ENCODE measurements around the gene PRG3.
"Not testable (repeated sequence)": the region's sequence is repeated elsewhere in the genome, so short reads cannot be mapped to it uniquely, and the experiment has no call there.

Gene PRG3

GRCh38 chr11:57407941-57408475 lies 27.1 kb upstream of the PRG3 start:
- DNase-seq, result no peak

- no peak for DNase-seq
Observed at GRCh38 chr11:57407010-57407920, 26.3 kb upstream of the PRG3 start.

- DNase-seq, result no peak
Observed at GRCh38 chr11:57406337-57406904, 25.5 kb upstream of the PRG3 start.

- DNase-seq, result no peak
Observed at GRCh38 chr11:57405271-57405860, 24.4 kb upstream of the PRG3 start.

GRCh38 chr11:57403802-57404147 lies 22.8 kb upstream of the PRG3 start:
- DNase-seq, result no peak

- not testable (repeated sequence) for DNase-seq
Observed at GRCh38 chr11:57403003-57403801, 22.3 kb upstream of the PRG3 start.

GRCh38 chr11:57402188-57403002 lies 21.4 kb upstream of the PRG3 start:
- no peak for DNase-seq

GRCh38 chr11:57399972-57400578 lies 19.1 kb upstream of the PRG3 start:
- DNase-seq, result no peak

- no peak for DNase-seq
Observed at GRCh38 chr11:57399221-57399620, 18.3 kb upstream of the PRG3 start.

GRCh38 chr11:57397394-57397990 lies 16.5 kb upstream of the PRG3 start:
- no peak for DNase-seq

GRCh38 chr11:57396744-57397143 lies 15.8 kb upstream of the PRG3 start:
- no peak for DNase-seq

- no peak for DNase-seq
Observed at GRCh38 chr11:57395905-57396623, 15.1 kb upstream of the PRG3 start.

- DNase-seq, result no peak
Observed at GRCh38 chr11:57394203-57394965, 13.4 kb upstream of the PRG3 start.

GRCh38 chr11:57392763-57393105 lies 11.8 kb upstream of the PRG3 start:
- DNase-seq, result no peak

GRCh38 chr11:57392066-57392762 lies 11.3 kb upstream of the PRG3 start:
- DNase-seq, result no peak

- DNase-seq, result no peak
Observed at GRCh38 chr11:57391539-57391938, 10.6 kb upstream of the PRG3 start.

- no peak for DNase-seq
Observed at GRCh38 chr11:57391111-57391510, 10.2 kb upstream of the PRG3 start.

- no peak for DNase-seq
Observed at GRCh38 chr11:57390535-57390934, 9.6 kb upstream of the PRG3 start, which contains the start of gene PRG2. PRG2 (minus strand) TSS chr11:57390650; CDS start chr11:57389944, 706 bp downstream.

Data from activated T-cell treated with anti-CD3 and anti-CD28 coated beads, Interleukin-2, amount 50 U/mL, for 1 hour (primary cell).